Coronary artery (tissue), 2 donors: Measurements from ENCODE around the gene CPXM2.

Experiments
- DNase-seq: peaks from one replicate; pipeline ENCODE4 v3.0.0-alpha.2; 2017; ENCODE audit warnings: low spot score
- H3K27ac ChIP-seq, 2 donors: fragments of 200-600 bp; sonication (generic); one replicate each; pipeline ENCODE4 v1.5.1; 2016 to 2019
- H3K4me3 ChIP-seq: fragments of 200-600 bp; sonication (generic); 2 replicates; pipeline ENCODE4 v1.5.1; 2016; ENCODE audit warnings: mild to moderate bottlenecking, moderate library complexity
- CTCF ChIP-seq: fragments of 200-600 bp; sonication (generic); IDR thresholded peaks from one replicate; pipeline ENCODE4 v1.5.1; 2019; ENCODE audit warnings: antibody characterized with exemption

Gene CPXM2

GRCh38 chr10:123896246-123896927 is 4.8 kb upstream of the CPXM2 start:
- Histone ChIP-seq H3K27ac (no peak overlapping the region), H3K4me3 (no peak overlapping the region)
- DNase-seq, result no peak
- no peak for TF ChIP-seq CTCF

DNA sequence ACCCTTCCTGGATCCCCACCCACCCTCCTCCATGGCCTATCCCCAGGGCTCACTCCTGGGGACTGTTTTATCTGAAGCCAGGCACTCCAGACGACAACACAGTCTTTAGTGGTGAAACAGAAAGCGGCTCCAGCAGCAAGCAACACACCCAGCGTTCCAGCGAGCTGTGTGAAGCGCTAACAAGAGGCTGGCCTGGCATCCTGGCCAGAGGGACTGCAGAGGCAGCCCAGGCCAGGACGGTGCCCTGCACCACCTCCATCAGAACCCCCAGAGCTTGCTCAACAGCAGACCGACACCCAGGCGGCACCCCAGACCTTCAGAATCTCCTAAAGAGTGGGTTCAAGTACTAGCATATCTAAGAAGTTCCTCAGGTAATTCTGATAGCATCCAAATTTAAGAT is 2.0 kb upstream of the CPXM2 start:
- DNase-seq, result peak; percentile 66
- Histone ChIP-seq H3K4me3 (no peak overlapping the region), H3K27ac (peak overlapping the region in 1 of 2 donors; percentile 97)
- TF ChIP-seq CTCF, result no peak

GRCh38 chr10:123890756-123891143 is 857 bp downstream of the CPXM2 start:
- no peak for TF ChIP-seq CTCF
- Histone ChIP-seq H3K4me3 (peak overlapping the region; percentile 86), H3K27ac (peak overlapping the region; percentile 94 to 97)
- peak; percentile 85 for DNase-seq

DNA sequence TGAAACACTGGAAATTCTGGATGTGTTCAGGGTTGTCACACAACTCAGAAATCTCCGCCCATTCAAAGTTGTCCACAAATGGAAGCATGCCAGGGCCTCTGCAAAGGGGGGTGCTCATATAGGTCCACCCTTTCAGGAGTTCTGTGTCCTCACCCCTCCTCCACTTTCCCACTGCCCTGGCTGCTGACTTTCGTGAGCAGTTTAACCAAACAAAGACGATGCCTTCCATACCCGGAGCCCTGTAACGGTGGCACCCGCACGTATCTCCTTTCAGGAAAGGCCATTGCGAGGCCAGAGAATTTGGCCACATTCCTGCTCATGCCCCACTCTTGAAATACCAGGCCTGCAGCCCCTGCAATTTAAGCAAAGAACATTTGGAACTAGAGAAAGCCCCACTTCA is 1.4 kb downstream of the CPXM2 start:
- Histone ChIP-seq H3K27ac (peak overlapping the region; percentile 94 to 97), H3K4me3 (peak overlapping the region; percentile 86)
- DNase-seq, result peak; percentile 79
- TF ChIP-seq CTCF, result no peak

DNA sequence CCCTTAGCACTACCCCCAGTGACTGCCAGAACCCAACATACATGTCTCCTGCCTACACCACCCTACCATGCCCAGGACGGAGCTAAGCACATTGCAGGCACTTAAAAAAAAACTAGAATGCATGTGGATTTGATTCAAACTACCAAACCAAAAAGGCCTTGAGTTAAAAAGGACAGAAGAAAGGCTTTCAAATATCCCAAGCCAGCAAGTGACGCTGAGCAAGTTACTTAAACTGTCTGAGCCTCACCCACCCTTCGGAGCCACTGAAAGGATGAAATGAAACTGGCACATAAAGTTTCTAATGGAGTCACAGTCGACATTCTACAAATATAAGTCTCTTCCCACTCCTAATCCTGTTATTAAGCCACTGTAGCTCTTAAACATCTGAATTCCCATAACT is 1.8 kb downstream of the CPXM2 start:
- TF ChIP-seq CTCF, result no peak
- H3K27ac ChIP-seq, result peak overlapping the region; percentile 94 to 97
- H3K4me3 ChIP-seq, result peak overlapping the region; percentile 86
- peak; percentile 64 for DNase-seq

DNA sequence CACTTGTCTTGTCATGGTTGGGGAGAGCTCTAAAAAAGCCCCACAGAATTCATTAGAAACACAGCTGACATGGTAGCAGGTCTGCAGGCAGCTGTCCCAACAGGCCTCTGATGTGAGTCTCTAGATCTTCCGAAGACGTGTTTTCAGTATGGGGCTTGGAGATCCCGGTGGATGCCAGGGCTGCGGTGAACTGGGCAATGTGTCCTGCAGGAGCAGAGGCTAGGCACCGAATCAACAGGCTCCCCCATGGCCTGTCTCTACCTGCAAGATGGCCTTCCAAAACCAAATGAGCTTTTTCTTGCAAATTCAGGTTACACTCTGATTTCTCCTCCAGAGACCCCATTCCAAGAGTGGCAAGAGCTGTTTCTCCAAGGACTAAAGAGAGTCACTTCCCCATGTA is 2.9 kb downstream of the CPXM2 start:
- H3K27ac ChIP-seq, result peak overlapping the region in 1 of 2 donors; percentile 97
- no peak for TF ChIP-seq CTCF
- peak overlapping the region; percentile 86 for H3K4me3 ChIP-seq
- DNase-seq, result peak; percentile 35

GRCh38 chr10:123888256-123888655 is 3.4 kb downstream of the CPXM2 start:
- no peak overlapping the region for H3K4me3 ChIP-seq
- no peak for DNase-seq
- TF ChIP-seq CTCF, result no peak
- peak overlapping the region in 1 of 2 donors; percentile 44 for H3K27ac ChIP-seq
